GM23338 (cell line): ENCODE results near the gene UNK. TPM values are rescaled to one million over a fixed set of nuclear protein-coding genes. Genes with fewer than 3 reads are reported as not detected.

Source experiments
- ATAC-seq: fragments of 200-7000 bp; cut with Tn5 transposase; 3 replicates; pipeline ENCODE4 v1.9.1; 2020
- DNase-seq: peaks from one replicate; pipeline ENCODE4 v3.0.0-alpha.2; 2015; ENCODE audit warnings: low spot score
- H2AFZ ChIP-seq: fragments of 200-600 bp; sonication (generic); 2 replicates; pipeline ENCODE4 v1.8.0; 2016; ENCODE audit warnings: antibody characterized with exemption, mild to moderate bottlenecking, moderate library complexity
- H3F3A ChIP-seq: fragments of 200-600 bp; sonication (generic); replicated peaks from 2 replicates; pipeline ENCODE4 v1.8.0; 2017; ENCODE audit warnings: antibody characterized with exemption, mixed run types, low read depth
- H3K27ac ChIP-seq: fragments of 200-600 bp; sonication (generic); 2 replicates; pipeline ENCODE4 v1.6.1; 2016; ENCODE audit warnings: low read depth
- H3K27me3 ChIP-seq: fragments of 200-600 bp; sonication (generic); 2 replicates; pipeline ENCODE4 v1.8.0; 2016; ENCODE audit warnings: mild to moderate bottlenecking, mixed run types, moderate library complexity; ENCODE audit not compliant: insufficient read depth
- H3K36me3 ChIP-seq: fragments of 200-600 bp; sonication (generic); 2 replicates; pipeline ENCODE4 v1.8.0; 2016; ENCODE audit warnings: mild to moderate bottlenecking; ENCODE audit not compliant: insufficient read depth
- H3K4me1 ChIP-seq: fragments of 200-600 bp; sonication (generic); 2 replicates; pipeline ENCODE4 v1.8.0; 2016; ENCODE audit warnings: mild to moderate bottlenecking, moderate library complexity; ENCODE audit not compliant: insufficient read depth
- H3K4me2 ChIP-seq: fragments of 200-600 bp; sonication (generic); 2 replicates; pipeline ENCODE4 v1.7.1; 2017; ENCODE audit warnings: mixed run types
- H3K4me3 ChIP-seq: fragments of 200-600 bp; sonication (generic); 2 replicates; pipeline ENCODE4 v1.6.1; 2016; ENCODE audit warnings: mixed run types
- H3K79me2 ChIP-seq: fragments of 200-600 bp; sonication (generic); replicated peaks from 2 replicates; pipeline ENCODE4 v1.8.0; 2017; ENCODE audit warnings: mild to moderate bottlenecking; ENCODE audit not compliant: insufficient read depth
- H3K9me2 ChIP-seq: fragments of 200-600 bp; sonication (generic); 2 replicates; pipeline ENCODE4 v1.8.0; 2017; ENCODE audit not compliant: insufficient read depth
- H4K20me1 ChIP-seq: fragments of 200-600 bp; sonication (generic); replicated peaks from 2 replicates; pipeline ENCODE4 v1.8.0; 2017; ENCODE audit warnings: mild to moderate bottlenecking; ENCODE audit not compliant: insufficient read depth
- H3K27ac Mint-ChIP-seq: 2 replicates; pipeline ENCODE4 v1.8.0; 2020; ENCODE audit warnings: inconsistent platforms, mild to moderate bottlenecking, moderate library complexity, mixed read lengths
- H3K27me3 Mint-ChIP-seq: 3 replicates; pipeline ENCODE4 v1.8.0; 2022; ENCODE audit warnings: low read depth, mild to moderate bottlenecking, moderate library complexity, mixed read lengths, inconsistent platforms; ENCODE audit not compliant: insufficient read depth, poor library complexity
- H3K36me3 Mint-ChIP-seq: 3 replicates; pipeline ENCODE4 v1.8.0; 2021; ENCODE audit warnings: low read depth, mild to moderate bottlenecking, inconsistent platforms, moderate library complexity, mixed read lengths
- H3K4me1 Mint-ChIP-seq: 3 replicates; pipeline ENCODE4 v1.8.0; 2020; ENCODE audit warnings: mild to moderate bottlenecking, inconsistent platforms, mixed read lengths
- H3K4me3 Mint-ChIP-seq: 3 replicates; pipeline ENCODE4 v1.8.0; 2021; ENCODE audit warnings: moderate library complexity, mild to moderate bottlenecking, inconsistent platforms, mixed read lengths
- H3K9me3 Mint-ChIP-seq: 3 replicates; pipeline ENCODE4 v1.8.0; 2020; ENCODE audit warnings: moderate library complexity, mild to moderate bottlenecking, inconsistent platforms, mixed read lengths
- CREB1 ChIP-seq: fragments of 250-450 bp; sonication (Bioruptor Pico); IDR thresholded peaks from 2 replicates; pipeline ENCODE4 v1.5.0; 2020; ENCODE audit warnings: low read depth, mild to moderate bottlenecking, moderate library complexity
- CTCF ChIP-seq, 2 experiments: fragments of 200-600 bp in 1 of 2; sonication (generic) in 1 of 2; conservative IDR thresholded peaks; 2 replicates each; pipeline versions ENCODE4 v1.5.1 to v1.6.1; 2016 to 2017; ENCODE audit warnings: antibody characterized with exemption in 2 of 2, low read depth in 2 of 2, mild to moderate bottlenecking in 2 of 2, moderate library complexity in 1 of 2
- ETS1 ChIP-seq: IDR thresholded peaks from 2 replicates; pipeline ENCODE4 v1.6.1; 2016; ENCODE audit warnings: antibody characterized with exemption
- EZH2phosphoT487 ChIP-seq: fragments of 200-600 bp; sonication (generic); IDR thresholded peaks from one replicate; pipeline ENCODE4 v1.8.1; 2018; ENCODE audit warnings: antibody characterized with exemption; ENCODE audit not compliant: unreplicated experiment
- POLR2AphosphoS5 ChIP-seq: IDR thresholded peaks from 2 replicates; pipeline ENCODE4 v1.6.1; 2016; ENCODE audit warnings: antibody characterized with exemption, low read depth
- REST ChIP-seq: IDR thresholded peaks from one replicate; pipeline ENCODE4 v1.6.1; 2018; ENCODE audit warnings: antibody characterized with exemption; ENCODE audit not compliant: unreplicated experiment
- STAT1 ChIP-seq: IDR thresholded peaks from one replicate; pipeline ENCODE4 v1.6.1; 2016; ENCODE audit warnings: antibody characterized with exemption; ENCODE audit not compliant: unreplicated experiment
- ZNF331 ChIP-seq: fragments of 250-450 bp; sonication (Bioruptor Pico); IDR thresholded peaks from 2 replicates; pipeline ENCODE4 v1.5.0; 2020; ENCODE audit warnings: low read depth, mild to moderate bottlenecking, moderate library complexity
- polyA plus RNA-seq: library from polyadenylated mRNA; unstranded; fragments of >200 nt; fragmentation: Nextera tagmentation; extraction: Ambion mirVana; gene quantifications from 2 replicates; pipeline ENCODE4 v1.2.1, GENCODE V29; 2016
- total RNA-seq: library from RNA; depleted of rRNA; stranded (reverse); fragments of >200 nt; shearing (Covaris generic); gene quantifications from 2 replicates; pipeline ENCODE4 v1.2.3, GENCODE V29; 2014

The UNK gene
- total and polyA plus RNA-seq, 2 experiments from 2014 or later, result 21.8 to 65.2 TPM

- no peaks in the 10 kb centered on the region for H3K36me3 ChIP-seq
- Mint-ChIP-seq H3K4me3 (peak overlapping the region; percentile 76), H3K27ac (no peak overlapping the region), H3K9me3 (no peaks in the 10 kb centered on the region; the same call in 2 of the 3 replicates), H3K36me3 (no peaks in the 10 kb centered on the region; the same call in 2 of the 3 replicates), H3K27me3 (peaks cover 14% of the 10 kb centered on the region), H3K4me1 (peaks cover 9% of the 10 kb centered on the region)
- H4K20me1 ChIP-seq, result 0 out of 2 replicates have a peak, but pooled peaks cover 3% of the 10 kb centered on the region
- TF ChIP-seq CREB1 (CRISPR knock-in tag) (no peak), EZH2phosphoT487 (no peak), ETS1 (no peak), STAT1 (no peak), CTCF (conservative IDR thresholded peaks at IDR 0.05; ENCODE audit: low read depth in 2 of 2) (no peak), REST (no peak), POLR2AphosphoS5 (no peak)
- no peak overlapping the region for H3K27ac ChIP-seq
- H3K4me2 ChIP-seq, result peak overlapping the region; percentile 87
- DNase-seq, result no peak
- no peaks in the 10 kb centered on the region for H3K79me2 ChIP-seq
- H3K4me1 ChIP-seq, result peaks cover 3% of the 10 kb centered on the region; the same call in 1 of the 2 replicates
- no peaks in the 10 kb centered on the region for H3K27me3 ChIP-seq
- peak; percentile 7 for ATAC-seq
- H3K9me2 ChIP-seq, result no peaks in the 10 kb centered on the region
- H3F3A ChIP-seq, result peaks cover 4% of the 10 kb centered on the region
- H3K4me3 ChIP-seq, result peak overlapping the region; percentile 90
- peak overlapping the region; percentile 99 for H2AFZ ChIP-seq
Measured at GRCh38 chr17:75763613-75764416, 20.8 kb upstream of the UNK start.

- no peaks in the 10 kb centered on the region for H3K36me3 ChIP-seq
- peak overlapping the region; percentile 87 for H3K4me2 ChIP-seq
- no peaks in the 10 kb centered on the region; the same call in 2 of the 3 replicates for H3K9me3 Mint-ChIP-seq
- H3K27me3 ChIP-seq, result no peaks in the 10 kb centered on the region
- no peaks in the 10 kb centered on the region for H3K9me2 ChIP-seq
- H3K4me1 ChIP-seq, result peaks cover 3% of the 10 kb centered on the region; the same call in 1 of the 2 replicates
- H3K36me3 Mint-ChIP-seq, result no peaks in the 10 kb centered on the region; the same call in 2 of the 3 replicates
- H3F3A ChIP-seq, result peaks cover 4% of the 10 kb centered on the region
- no peak overlapping the region for H3K27ac ChIP-seq
- no peaks in the 10 kb centered on the region for H3K79me2 ChIP-seq
- H2AFZ ChIP-seq, result peak overlapping the region; percentile 99
- H3K4me3 Mint-ChIP-seq, result peak overlapping the region; percentile 76
- H3K4me1 Mint-ChIP-seq, result peaks cover 6% of the 10 kb centered on the region; the same call in 2 of the 3 replicates
- ATAC-seq (peak; percentile 3; the same call in 1 of the 3 replicates), DNase-seq (no peak)
- peaks cover 14% of the 10 kb centered on the region for H3K27me3 Mint-ChIP-seq
- H4K20me1 ChIP-seq, result 0 out of 2 replicates have a peak, but pooled peaks cover 3% of the 10 kb centered on the region
- H3K27ac Mint-ChIP-seq, result no peak overlapping the region
- H3K4me3 ChIP-seq, result peak overlapping the region; percentile 90
- peak; percentile 27; the same call in 1 of the 2 replicates for TF ChIP-seq ZNF331 (CRISPR knock-in tag)
Measured at GRCh38 chr17:75764417-75764710, 20.2 kb upstream of the UNK start.
